ENCODE results near the gene SPACA5.

- TF ChIP-seq, protein P1, sequence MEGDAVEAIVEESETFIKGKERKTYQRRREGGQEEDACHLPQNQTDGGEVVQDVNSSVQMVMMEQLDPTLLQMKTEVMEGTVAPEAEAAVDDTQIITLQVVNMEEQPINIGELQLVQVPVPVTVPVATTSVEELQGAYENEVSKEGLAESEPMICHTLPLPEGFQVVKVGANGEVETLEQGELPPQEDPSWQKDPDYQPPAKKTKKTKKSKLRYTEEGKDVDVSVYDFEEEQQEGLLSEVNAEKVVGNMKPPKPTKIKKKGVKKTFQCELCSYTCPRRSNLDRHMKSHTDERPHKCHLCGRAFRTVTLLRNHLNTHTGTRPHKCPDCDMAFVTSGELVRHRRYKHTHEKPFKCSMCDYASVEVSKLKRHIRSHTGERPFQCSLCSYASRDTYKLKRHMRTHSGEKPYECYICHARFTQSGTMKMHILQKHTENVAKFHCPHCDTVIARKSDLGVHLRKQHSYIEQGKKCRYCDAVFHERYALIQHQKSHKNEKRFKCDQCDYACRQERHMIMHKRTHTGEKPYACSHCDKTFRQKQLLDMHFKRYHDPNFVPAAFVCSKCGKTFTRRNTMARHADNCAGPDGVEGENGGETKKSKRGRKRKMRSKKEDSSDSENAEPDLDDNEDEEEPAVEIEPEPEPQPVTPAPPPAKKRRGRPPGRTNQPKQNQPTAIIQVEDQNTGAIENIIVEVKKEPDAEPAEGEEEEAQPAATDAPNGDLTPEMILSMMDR (IDR thresholded peaks at IDR 0.05): no peak
- TF ChIP-seq POLR2A (IDR thresholded peaks at IDR 0.05): no peak
- TF ChIP-seq POLR2AphosphoS5 (IDR thresholded peaks at IDR 0.05): no peak
- TF ChIP-seq EP300 (IDR thresholded peaks at IDR 0.05): no peak
Observed at GRCh38 chrX:47992095-47992380, 14.8 kb upstream of the SPACA5 start.

Data from sigmoid colon (tissue), 4 donors.